A673 (cell line): Measurements from ENCODE around the gene BCAM. TPM values are rescaled to one million over a fixed set of nuclear protein-coding genes. Genes with fewer than 3 reads are reported as not detected.

ENCODE experiments used
- BruUV-seq: library from RNA; stranded (reverse); fragments of 400-500 nt; replicated peaks from 2 replicates; lab custom pipeline; 2021; lab: Mats Ljungman, UMichigan
- CTCF ChIA-PET: fragments of 300-600 bp; sonication (Branson Sonifier 250); formaldehyde crosslinking; loops from one replicate; lab custom pipeline; 2022; ENCODE audit warnings: antibody characterized with exemption; lab: Charles Lee
- POLR2A ChIA-PET: fragments of 300-600 bp; sonication (Branson Sonifier 250); formaldehyde crosslinking; loops from one replicate; lab custom pipeline; 2022; ENCODE audit warnings: antibody characterized with exemption; ENCODE audit not compliant: low non-redundant PET; lab: Charles Lee
- DNase-seq: peaks from one replicate; pipeline ENCODE4 v3.0.0-alpha.2; 2015; ENCODE audit warnings: low spot score
- H3K27ac ChIP-seq: fragments of 200-600 bp; sonication (generic); 2 replicates; pipeline ENCODE4 v1.5.1; 2016; ENCODE audit warnings: mixed run types, low read depth, mild to moderate bottlenecking, mixed read lengths, antibody characterized with exemption, low read length; ENCODE audit not compliant: poor library complexity, severe bottlenecking
- H3K27me3 ChIP-seq: fragments of 200-600 bp; sonication (generic); replicated peaks from 2 replicates; pipeline ENCODE4 v1.6.1; 2017; ENCODE audit warnings: mixed run types, low read depth, mild to moderate bottlenecking, mixed read lengths, antibody characterized with exemption, low read length; ENCODE audit not compliant: insufficient read depth, poor library complexity
- H3K36me3 ChIP-seq: fragments of 200-600 bp; sonication (generic); 2 replicates; pipeline ENCODE4 v1.6.1; 2016; ENCODE audit warnings: mixed run types, mild to moderate bottlenecking, mixed read lengths, antibody characterized with exemption, low read length; ENCODE audit not compliant: insufficient read depth, poor library complexity, severe bottlenecking
- H3K4me1 ChIP-seq: fragments of 200-600 bp; sonication (generic); 2 replicates; pipeline ENCODE4 v1.6.1; 2017; ENCODE audit warnings: mixed run types, mild to moderate bottlenecking, mixed read lengths, antibody characterized with exemption, low read length; ENCODE audit not compliant: insufficient read depth, poor library complexity, severe bottlenecking
- H3K4me3 ChIP-seq: fragments of 200-600 bp; sonication (generic); 2 replicates; pipeline ENCODE4 v1.5.1; 2016; ENCODE audit warnings: low read depth, mixed run types, mild to moderate bottlenecking, mixed read lengths, low read length; ENCODE audit not compliant: poor library complexity, severe bottlenecking
- H3K9me3 ChIP-seq: fragments of 200-600 bp; sonication (generic); 2 replicates; pipeline ENCODE4 v1.6.1; 2016; ENCODE audit warnings: mixed run types, low read depth, mild to moderate bottlenecking, mixed read lengths, antibody characterized with exemption, low read length; ENCODE audit not compliant: poor library complexity, severe bottlenecking
- EZH2 ChIP-seq: fragments of 200-600 bp; sonication (generic); IDR thresholded peaks from 2 replicates; pipeline ENCODE4 v1.6.1; 2017; ENCODE audit warnings: borderline replicate concordance, low read depth, mild to moderate bottlenecking, mixed read lengths, antibody characterized with exemption, low read length; ENCODE audit not compliant: poor library complexity, severe bottlenecking
- intact Hi-C: fragments of 100-400 bp; cut with micrococcal nuclease; formaldehyde crosslinking; loops from one replicate; pipeline ENCODE4 v1.10.0; 2022; ENCODE audit not compliant: unreplicated experiment
- total RNA-seq: library from RNA; stranded (reverse); gene quantifications from 2 replicates; pipeline ENCODE4 v1.2.3, GENCODE V29; 2021
- TF ChIP-seq, protein P1 (sequence below): fragments of 300-800, 200-600 bp; sonication (generic); conservative IDR thresholded peaks from 2 replicates; pipeline ENCODE4 v1.5.1; 2017; ENCODE audit warnings: low read depth, mild to moderate bottlenecking, antibody characterized with exemption, low read length, moderate library complexity, mixed read lengths

BCAM gene
- total RNA-seq, 1 experiment from 2014 or later: 3.4 TPM

DNA sequence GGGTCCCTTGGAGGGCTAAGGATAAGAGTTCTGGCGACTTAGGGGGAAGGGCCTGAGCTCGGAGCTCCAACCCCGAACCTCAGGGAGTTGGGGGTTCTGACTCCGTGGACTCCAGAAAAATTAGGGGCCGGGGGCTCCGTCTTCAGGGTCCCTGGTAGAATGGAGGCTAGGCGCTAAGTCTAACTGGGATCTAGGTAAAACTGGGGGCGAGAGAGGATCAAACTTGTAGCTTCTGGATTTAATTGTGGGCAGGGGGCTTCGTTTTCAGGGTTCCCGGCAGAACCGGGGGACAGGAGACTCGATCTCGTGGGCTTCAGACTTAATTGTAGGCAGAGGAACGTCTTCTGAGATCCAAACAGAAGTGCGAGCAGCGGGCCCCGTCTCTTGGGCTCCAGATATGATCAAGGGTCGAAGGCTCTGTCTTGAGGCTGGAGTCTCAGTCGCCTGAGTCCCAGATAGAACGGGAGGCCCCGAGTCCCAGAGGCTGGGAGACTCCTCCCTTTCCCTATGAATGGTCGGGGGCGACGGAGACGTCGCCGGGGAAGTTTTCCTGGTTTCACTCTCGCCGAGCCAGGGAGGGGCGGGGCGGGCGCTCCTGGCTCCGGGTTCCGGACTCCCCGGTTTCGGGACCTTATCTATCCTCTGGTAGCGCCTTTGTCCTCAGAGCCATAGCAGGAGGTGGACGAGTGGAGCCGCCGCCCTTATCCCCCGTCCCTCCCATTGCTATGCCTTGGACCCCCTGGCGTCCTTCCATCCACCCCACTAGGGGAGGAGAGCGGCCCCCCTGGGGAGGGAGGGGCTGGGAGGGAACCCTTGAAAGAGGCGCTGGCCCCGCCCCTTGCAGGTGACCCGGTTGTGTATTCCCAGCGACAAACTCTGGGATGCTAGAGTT lies 38.5 kb downstream of the BCAM start:
- H3K27ac ChIP-seq: peak overlapping the region; percentile 96
- TF ChIP-seq EZH2: no peak
- TF ChIP-seq, protein P1, sequence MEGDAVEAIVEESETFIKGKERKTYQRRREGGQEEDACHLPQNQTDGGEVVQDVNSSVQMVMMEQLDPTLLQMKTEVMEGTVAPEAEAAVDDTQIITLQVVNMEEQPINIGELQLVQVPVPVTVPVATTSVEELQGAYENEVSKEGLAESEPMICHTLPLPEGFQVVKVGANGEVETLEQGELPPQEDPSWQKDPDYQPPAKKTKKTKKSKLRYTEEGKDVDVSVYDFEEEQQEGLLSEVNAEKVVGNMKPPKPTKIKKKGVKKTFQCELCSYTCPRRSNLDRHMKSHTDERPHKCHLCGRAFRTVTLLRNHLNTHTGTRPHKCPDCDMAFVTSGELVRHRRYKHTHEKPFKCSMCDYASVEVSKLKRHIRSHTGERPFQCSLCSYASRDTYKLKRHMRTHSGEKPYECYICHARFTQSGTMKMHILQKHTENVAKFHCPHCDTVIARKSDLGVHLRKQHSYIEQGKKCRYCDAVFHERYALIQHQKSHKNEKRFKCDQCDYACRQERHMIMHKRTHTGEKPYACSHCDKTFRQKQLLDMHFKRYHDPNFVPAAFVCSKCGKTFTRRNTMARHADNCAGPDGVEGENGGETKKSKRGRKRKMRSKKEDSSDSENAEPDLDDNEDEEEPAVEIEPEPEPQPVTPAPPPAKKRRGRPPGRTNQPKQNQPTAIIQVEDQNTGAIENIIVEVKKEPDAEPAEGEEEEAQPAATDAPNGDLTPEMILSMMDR: no peak
- POLR2A ChIA-PET: no interaction called here
- peak; percentile 70 for DNase-seq
- CTCF ChIA-PET: interaction anchor here (0.6 to 1.3 kb wide), 2 partner anchors 77 to 158 kb away, joined by 3 read pairs; no protein-coding TSS in a partner anchor
- TSS peak; percentile 74 for BruUV-seq
- H3K36me3 ChIP-seq: no peaks in the 10 kb centered on the region
- intact Hi-C loops: loop anchor here (2.0 to 10.0 kb wide), 2 partner anchors 43 to 163 kb away; partner anchors contain the start of gene TOMM40
- no peaks in the 10 kb centered on the region for H3K27me3 ChIP-seq
- peak overlapping the region; percentile 64 for H3K4me3 ChIP-seq
- peaks cover 29% of the 10 kb centered on the region for H3K4me1 ChIP-seq
- no peaks in the 10 kb centered on the region for H3K9me3 ChIP-seq

DNA sequence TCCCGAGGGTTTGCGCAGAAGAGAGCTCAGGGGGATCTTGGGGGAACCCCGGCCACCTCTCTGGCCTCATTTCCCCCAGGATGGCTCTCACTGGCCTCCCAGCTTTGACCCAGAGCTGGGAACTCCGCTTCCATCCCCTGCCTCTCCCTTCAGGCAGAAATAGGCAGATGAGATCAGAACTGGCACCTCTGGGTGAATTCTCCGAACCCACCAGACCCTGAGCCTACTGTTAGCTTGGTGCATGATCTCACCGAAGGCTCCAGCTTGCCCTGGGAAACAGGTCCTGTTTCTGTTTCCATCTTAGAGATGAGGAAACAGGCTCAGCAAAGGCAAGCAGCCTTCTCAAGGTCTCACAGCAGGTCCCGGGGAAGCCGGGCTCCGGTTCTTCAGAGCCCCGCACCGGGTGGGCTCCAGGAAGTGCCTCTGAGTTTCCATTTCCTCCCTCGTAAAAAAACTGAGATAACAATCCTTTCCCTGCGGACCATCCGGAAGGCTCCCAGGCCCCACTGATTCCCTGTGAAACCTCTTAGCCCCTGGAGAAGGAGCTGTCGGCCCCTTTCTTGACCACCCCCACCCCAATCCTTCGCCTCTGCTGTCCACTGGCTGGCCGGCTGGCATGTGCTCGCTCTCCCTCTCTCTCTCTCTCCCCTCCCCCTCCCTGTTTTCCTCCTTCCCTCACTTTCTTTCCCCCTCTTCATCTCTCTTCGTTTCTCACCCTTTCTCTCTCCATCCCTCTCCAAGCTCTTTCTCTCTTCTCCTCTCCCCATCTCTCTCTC lies 39.3 kb downstream of the BCAM start:
- Histone ChIP-seq H3K9me3 (no peaks in the 10 kb centered on the region), H3K4me3 (peak overlapping the region; percentile 64), H3K36me3 (no peaks in the 10 kb centered on the region), H3K4me1 (peaks cover 29% of the 10 kb centered on the region), H3K27me3 (no peaks in the 10 kb centered on the region), H3K27ac (peak overlapping the region; percentile 96)
- CTCF ChIA-PET: interaction anchor here (0.6 to 1.3 kb wide), 4 partner anchors 78 to 159 kb away, joined by 3 to 12 read pairs (median 3); no protein-coding TSS in a partner anchor
- no TSS peak for BruUV-seq
- DNase-seq: peak; percentile 90
- POLR2A ChIA-PET: no interaction called here
- intact Hi-C loops: loop anchor here (10.0 kb wide), 1 partner anchor 163 kb away; no protein-coding TSS in a partner anchor
- TF ChIP-seq, protein P1: no peak
- no peak for TF ChIP-seq EZH2

DNA sequence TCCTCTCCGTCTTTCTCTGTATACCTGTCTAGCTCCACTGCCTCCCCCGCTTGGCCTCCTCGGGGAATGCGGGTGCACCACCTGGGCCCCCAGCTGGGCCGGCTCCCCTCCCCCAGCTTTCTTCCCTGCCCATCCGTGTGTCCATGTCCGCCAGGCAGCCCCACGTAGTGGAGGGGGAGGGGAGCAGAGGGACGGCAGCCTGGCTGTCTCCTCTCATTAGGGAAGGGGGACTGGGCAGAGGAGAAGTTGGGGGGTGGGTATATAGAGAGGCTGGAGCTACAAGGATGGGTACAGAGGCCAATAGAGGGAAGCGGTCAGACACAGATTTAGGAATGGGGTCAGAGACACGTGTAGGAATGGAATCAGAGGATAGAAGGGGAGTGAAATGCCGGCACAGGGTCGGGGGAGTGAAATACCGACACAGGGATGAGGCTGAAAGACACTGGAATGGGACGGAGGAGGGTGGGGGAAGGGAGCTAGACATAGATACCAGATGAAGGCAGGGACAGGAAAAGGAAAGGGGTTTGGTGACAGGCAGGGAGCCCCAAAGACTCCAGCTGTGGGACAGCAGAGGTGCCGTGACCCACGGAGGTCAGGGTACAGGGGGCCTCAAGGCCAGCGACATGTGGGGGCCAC lies 40.0 kb downstream of the BCAM start:
- Histone ChIP-seq H3K27me3 (no peaks in the 10 kb centered on the region), H3K9me3 (no peaks in the 10 kb centered on the region), H3K36me3 (no peaks in the 10 kb centered on the region), H3K4me3 (peak overlapping the region; percentile 64), H3K4me1 (peaks cover 29% of the 10 kb centered on the region), H3K27ac (peak overlapping the region; percentile 96)
- CTCF ChIA-PET: interaction anchor here (0.6 to 1.3 kb wide), 3 partner anchors 78 to 125 kb away, joined by 3 to 12 read pairs (median 3); no protein-coding TSS in a partner anchor
- intact Hi-C loops: loop anchor here (10.0 kb wide), 1 partner anchor 164 kb away; no protein-coding TSS in a partner anchor
- DNase-seq: no peak
- BruUV-seq: no TSS peak
- POLR2A ChIA-PET: no interaction called here
- TF ChIP-seq, protein P1: no peak
- no peak for TF ChIP-seq EZH2
